Gastroesophageal sphincter (tissue), 3 donors: ENCODE data around the gene CACNA1I.

Experiments used
- POLR2A ChIP-seq, 2 donors: fragments of 450-650 bp; IDR thresholded peaks; one replicate each; pipeline ENCODE4 v1.6.1; 2017; ENCODE audit warnings: antibody characterized with exemption in 2 of 2, mild to moderate bottlenecking in 2 of 2, moderate library complexity in 1 of 2
- TF ChIP-seq, protein P1 (sequence below), 4 experiments: fragments of 200-600 bp in 2 of 4; fragments of 450-650 bp in 2 of 4; sonication (generic) in 1 of 4; IDR thresholded peaks; one replicate each; pipeline ENCODE4 v1.5.1; 2017 to 2019; ENCODE audit warnings: antibody characterized with exemption in 4 of 4, mild to moderate bottlenecking in 2 of 4, moderate library complexity in 2 of 4

DNA sequence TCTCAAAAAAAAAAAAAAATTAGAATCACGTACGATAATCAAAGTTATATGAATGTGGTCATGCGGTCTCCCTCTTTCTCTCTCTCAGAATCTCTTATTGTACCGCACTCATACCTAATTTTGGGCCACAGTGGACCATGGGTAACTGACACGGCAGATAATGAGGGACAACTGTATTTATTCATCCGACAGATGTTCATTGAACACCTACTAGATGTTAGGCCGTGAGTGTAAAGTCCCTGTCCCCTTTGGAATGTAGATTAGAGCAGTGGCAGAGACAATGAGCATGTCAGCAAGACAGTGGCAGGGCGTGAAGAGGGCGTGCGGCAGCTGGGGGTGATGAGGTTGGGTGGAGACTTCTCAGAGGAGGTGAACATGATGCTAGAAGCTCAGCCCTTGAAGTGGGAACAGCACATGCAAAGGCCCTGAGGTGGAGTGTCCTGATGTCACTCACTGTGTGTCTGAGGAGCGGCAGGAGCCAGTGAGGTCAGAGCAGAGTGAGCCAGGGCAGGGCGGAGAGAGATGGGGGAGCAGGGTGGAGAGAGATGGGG lies 25.1 kb downstream of the CACNA1I start:
- no peak for TF ChIP-seq POLR2A (IDR thresholded peaks at IDR 0.05)
- TF ChIP-seq, protein P1, sequence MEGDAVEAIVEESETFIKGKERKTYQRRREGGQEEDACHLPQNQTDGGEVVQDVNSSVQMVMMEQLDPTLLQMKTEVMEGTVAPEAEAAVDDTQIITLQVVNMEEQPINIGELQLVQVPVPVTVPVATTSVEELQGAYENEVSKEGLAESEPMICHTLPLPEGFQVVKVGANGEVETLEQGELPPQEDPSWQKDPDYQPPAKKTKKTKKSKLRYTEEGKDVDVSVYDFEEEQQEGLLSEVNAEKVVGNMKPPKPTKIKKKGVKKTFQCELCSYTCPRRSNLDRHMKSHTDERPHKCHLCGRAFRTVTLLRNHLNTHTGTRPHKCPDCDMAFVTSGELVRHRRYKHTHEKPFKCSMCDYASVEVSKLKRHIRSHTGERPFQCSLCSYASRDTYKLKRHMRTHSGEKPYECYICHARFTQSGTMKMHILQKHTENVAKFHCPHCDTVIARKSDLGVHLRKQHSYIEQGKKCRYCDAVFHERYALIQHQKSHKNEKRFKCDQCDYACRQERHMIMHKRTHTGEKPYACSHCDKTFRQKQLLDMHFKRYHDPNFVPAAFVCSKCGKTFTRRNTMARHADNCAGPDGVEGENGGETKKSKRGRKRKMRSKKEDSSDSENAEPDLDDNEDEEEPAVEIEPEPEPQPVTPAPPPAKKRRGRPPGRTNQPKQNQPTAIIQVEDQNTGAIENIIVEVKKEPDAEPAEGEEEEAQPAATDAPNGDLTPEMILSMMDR (IDR thresholded peaks at IDR 0.05), result no peak
